Endothelial cell of umbilical vein (primary cell): ENCODE data around the gene UPB1. TPM values are rescaled to one million over a fixed set of nuclear protein-coding genes. Genes with fewer than 3 reads are reported as not detected.

ENCODE experiments used
- BruUV-seq: library from RNA; stranded (reverse); fragments of 400-500 nt; replicated peaks from 2 replicates; lab custom pipeline; 2021; lab: Mats Ljungman, UMichigan
- CTCF ChIA-PET: fragments of 300-600, 350-600 bp; sonication (Branson Sonifier 250); formaldehyde crosslinking; loops from one replicate; lab custom pipeline; 2021; ENCODE audit warnings: antibody characterized with exemption, inconsistent platforms; lab: Charles Lee
- POLR2A ChIA-PET: fragments of 300-600, 350-600 bp; sonication (Branson Sonifier 250); formaldehyde crosslinking; loops from one replicate; lab custom pipeline; 2021; ENCODE audit warnings: antibody characterized with exemption, inconsistent platforms; lab: Charles Lee
- DNase-seq: peaks from one replicate; pipeline ENCODE4 v3.0.0-alpha.2; 2011; ENCODE audit warnings: low read depth, low spot score
- FAIRE-seq: peaks from 2 replicates; lab custom pipeline; 2011; peaks lifted over from hg19 to GRCh38; lab: Jason Lieb, UNC
- H2AFZ ChIP-seq: 2 replicates; pipeline ENCODE4 v1.6.0; 2012; ENCODE audit warnings: low read depth, low read length, control low read depth, inconsistent platforms
- H3K27ac ChIP-seq: 2 replicates; pipeline ENCODE4 v1.5.1; 2011; ENCODE audit warnings: low read depth, mild to moderate bottlenecking, control low read depth, low read length, moderate library complexity; ENCODE audit not compliant: insufficient read depth
- H3K27me3 ChIP-seq, 2 experiments: 2 replicates each; pipeline versions ENCODE4 v1.6.0 to v1.6.1; 2011; ENCODE audit warnings: low read length in 2 of 2, mixed read lengths in 1 of 2; ENCODE audit not compliant: control insufficient read depth in 2 of 2, insufficient read depth in 2 of 2
- H3K36me3 ChIP-seq, 2 experiments: 2 replicates in 1 of 2; 3 replicates in 1 of 2; pipeline ENCODE4 v1.5.1; 2011; ENCODE audit warnings: low read length in 2 of 2, mild to moderate bottlenecking in 1 of 2, moderate library complexity in 1 of 2; ENCODE audit not compliant: control insufficient read depth in 2 of 2, insufficient read depth in 2 of 2; ENCODE audit errors: extremely low read depth in 1 of 2
- H3K4me1 ChIP-seq: 3 replicates; pipeline ENCODE4 v1.5.1; 2011; ENCODE audit warnings: mild to moderate bottlenecking, low read length; ENCODE audit not compliant: control insufficient read depth, insufficient read depth; ENCODE audit errors: extremely low read depth
- H3K4me2 ChIP-seq: 2 replicates; pipeline ENCODE4 v1.6.1; 2011; ENCODE audit warnings: low read length, control low read depth, mixed read lengths; ENCODE audit not compliant: insufficient read depth
- H3K4me3 ChIP-seq, 3 experiments: fragments of 200-600 bp in 1 of 3; sonication (generic), shearing (Covaris generic) in 1 of 3; replicated peaks in 1 of 3; 2 replicates each; pipeline ENCODE4 v1.5.1; 2011 to 2016; ENCODE audit warnings: control low read depth in 3 of 3, low read length in 3 of 3, mild to moderate bottlenecking in 2 of 3, inconsistent platforms in 1 of 3, low read depth in 1 of 3, moderate library complexity in 1 of 3; ENCODE audit not compliant: insufficient read depth in 1 of 3
- H3K79me2 ChIP-seq: 2 replicates; pipeline ENCODE4 v1.6.0; 2012; ENCODE audit warnings: low read length, inconsistent platforms; ENCODE audit not compliant: control insufficient read depth, insufficient read depth
- H3K9ac ChIP-seq: replicated peaks from 2 replicates; pipeline ENCODE3; 2011; ENCODE audit warnings: low read length, control low read depth; ENCODE audit not compliant: insufficient read depth; ENCODE audit errors: extremely low read depth
- H3K9me1 ChIP-seq: replicated peaks from 3 replicates; pipeline ENCODE4 v1.6.0; 2011; ENCODE audit warnings: mild to moderate bottlenecking, low read length; ENCODE audit not compliant: control insufficient read depth, insufficient read depth; ENCODE audit errors: extremely low read depth
- H3K9me3 ChIP-seq: replicated peaks from 2 replicates; pipeline ENCODE4 v1.5.1; 2012; ENCODE audit warnings: low read length, inconsistent platforms; ENCODE audit not compliant: control insufficient read depth, insufficient read depth
- H4K20me1 ChIP-seq: replicated peaks from 2 replicates; pipeline ENCODE3; 2011; ENCODE audit warnings: mild to moderate bottlenecking, low read length; ENCODE audit not compliant: control insufficient read depth, insufficient read depth; ENCODE audit errors: extremely low read depth
- CTCF ChIP-seq, 2 donors: IDR thresholded peaks; 1 replicate in 1 of 2; 2 replicates in 1 of 2; pipeline ENCODE4 v1.5.1; 2011; ENCODE audit warnings: low read length in 2 of 2, mild to moderate bottlenecking in 2 of 2, moderate library complexity in 2 of 2, control low read depth in 1 of 2, inconsistent platforms in 1 of 2, low read depth in 1 of 2; ENCODE audit not compliant: insufficient read depth in 1 of 2; ENCODE audit errors: extremely low read depth in 1 of 2
- EZH2 ChIP-seq: IDR thresholded peaks from 2 replicates; pipeline ENCODE4 v1.6.1; 2012; ENCODE audit warnings: borderline replicate concordance, low read depth, mild to moderate bottlenecking, moderate library complexity, low read length, inconsistent platforms; ENCODE audit not compliant: severe bottlenecking
- FOS ChIP-seq: IDR thresholded peaks from 2 replicates; pipeline ENCODE4 v1.6.1; 2011; ENCODE audit warnings: mild to moderate bottlenecking, low read length, moderate library complexity, borderline replicate concordance; ENCODE audit not compliant: insufficient read depth
- GATA2 ChIP-seq: IDR thresholded peaks from 2 replicates; pipeline ENCODE4 v1.7.0; 2011; ENCODE audit warnings: low read depth, mild to moderate bottlenecking, moderate library complexity, mixed read lengths, low read length; ENCODE audit not compliant: insufficient read length, insufficient read depth
- JUN ChIP-seq: IDR thresholded peaks from 2 replicates; pipeline ENCODE4 v1.6.1; 2011; ENCODE audit warnings: borderline replicate concordance, low read depth; ENCODE audit not compliant: insufficient read length, insufficient read depth
- MYC ChIP-seq: IDR thresholded peaks from one replicate; pipeline ENCODE4 v1.6.1; 2011; ENCODE audit warnings: mild to moderate bottlenecking, low read depth, low read length
- POLR2A ChIP-seq: IDR thresholded peaks from 2 replicates; pipeline ENCODE4 v1.6.1; 2012; ENCODE audit warnings: low read depth, mild to moderate bottlenecking, control low read depth, low read length
- POLR2AphosphoS5 ChIP-seq: IDR thresholded peaks from 2 replicates; pipeline ENCODE4 v1.6.1; 2012; ENCODE audit warnings: low read depth, mild to moderate bottlenecking, control low read depth, low read length, moderate library complexity; ENCODE audit not compliant: insufficient read depth
- dilution Hi-C: fragments of 300-500 bp; cut with MboI; formaldehyde crosslinking; loops from one replicate; pipeline ENCODE4 v1.15.0; 2019; ENCODE audit warnings: low sequenced_read_pairs; ENCODE audit not compliant: extremely low pct_ligation_motif_present
- intact Hi-C: fragments of 100-400 bp; cut with micrococcal nuclease; formaldehyde crosslinking; loops from one replicate; pipeline ENCODE4 v1.10.0; 2022
- polyA plus RNA-seq, 4 experiments: library from polyadenylated mRNA; depleted of rRNA in 3 of 4; stranded (reverse) in 3 of 4; unstranded in 1 of 4; fragments of >200 nt; gene quantifications; 2 replicates each; pipeline versions ENCODE4 v1.2.1 to v1.2.3, GENCODE V29; 2011 to 2012; ENCODE audit warnings: missing spikeins in 1 of 4
- total RNA-seq: library from RNA; stranded (reverse); gene quantifications from 2 replicates; pipeline ENCODE4 v1.2.3, GENCODE V29; 2021
- TF ChIP-seq, protein P1 (sequence below): IDR thresholded peaks from 2 replicates; pipeline ENCODE4 v1.6.1; 2011; ENCODE audit not compliant: insufficient read depth, insufficient read length

UPB1 gene
- total and polyA plus RNA-seq, 2 donors (not counting 3 experiments of a cell fraction or from before 2014, with no cell fraction given) = 0.30 to 0.80 TPM

- FAIRE-seq = no peak
- no peak overlapping the region for H2AFZ ChIP-seq
- no peak overlapping the region for H3K27ac ChIP-seq
- CTCF ChIA-PET = interaction anchor here (0.8 to 1.0 kb wide), 2 partner anchors 12 kb away, joined by 3 read pairs; no protein-coding TSS in a partner anchor
- dilution Hi-C loops (loop anchor here (5.0 kb wide), 1 partner anchor 52 kb away; no protein-coding TSS in a partner anchor), intact Hi-C loops (no loop called here)
- TF ChIP-seq MYC (no peak), EZH2 (no peak), CTCF (IDR thresholded peaks at IDR 0.05; ENCODE audit: extremely low read depth in 1 of 2, insufficient read depth in 1 of 2, low read depth in 1 of 2, low read length in 2 of 2) (no peak), GATA2 (no peak), FOS (no peak), JUN (no peak), POLR2A (no peak), POLR2AphosphoS5 (no peak)
- TF ChIP-seq, protein P1, sequence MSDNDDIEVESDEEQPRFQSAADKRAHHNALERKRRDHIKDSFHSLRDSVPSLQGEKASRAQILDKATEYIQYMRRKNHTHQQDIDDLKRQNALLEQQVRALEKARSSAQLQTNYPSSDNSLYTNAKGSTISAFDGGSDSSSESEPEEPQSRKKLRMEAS = no peak
- no peak overlapping the region for H3K4me3 ChIP-seq
- H4K20me1 ChIP-seq = no peaks in the 10 kb centered on the region
- no peaks in the 10 kb centered on the region for H3K9me3 ChIP-seq
- no TSS peak for BruUV-seq
- no peaks in the 10 kb centered on the region for H3K79me2 ChIP-seq
- POLR2A ChIA-PET = no interaction called here
- H3K9me1 ChIP-seq = no peaks in the 10 kb centered on the region
- no peaks in the 10 kb centered on the region for H3K36me3 ChIP-seq
- peaks cover 5 to 6% of the 10 kb centered on the region in 2 experiments for H3K27me3 ChIP-seq
- H3K4me1 ChIP-seq = no peaks in the 10 kb centered on the region
- no peak for DNase-seq
- no peak overlapping the region for H3K4me2 ChIP-seq
- no peak overlapping the region for H3K9ac ChIP-seq
Measured at GRCh38 chr22:24514241-24515026, 19.3 kb downstream of the UPB1 start.
